DOHH2 (cell line): ENCODE results near the gene IRF9.

Experiments
- H3F3A ChIP-seq: fragments of 200-600 bp; sonication (generic), shearing (Covaris generic); 2 replicates; pipeline ENCODE4 v1.6.0; 2016; ENCODE audit warnings: antibody characterized with exemption, mild to moderate bottlenecking; ENCODE audit not compliant: control insufficient read depth, insufficient read depth
- H3K27ac ChIP-seq: fragments of 200-600 bp; sonication (generic); 2 replicates; pipeline ENCODE4 v1.5.1; 2014; ENCODE audit warnings: low read depth, mild to moderate bottlenecking, low read length, moderate library complexity
- H3K27me3 ChIP-seq: fragments of 200-600 bp; sonication (generic); 2 replicates; pipeline ENCODE4 v1.6.1; 2014; ENCODE audit warnings: mild to moderate bottlenecking, low read length, mixed read lengths; ENCODE audit not compliant: control insufficient read depth
- H3K36me3 ChIP-seq: fragments of 200-600 bp; sonication (generic); 2 replicates; pipeline ENCODE4 v1.6.1; 2014; ENCODE audit warnings: mild to moderate bottlenecking, low read length, moderate library complexity, mixed read lengths; ENCODE audit not compliant: control insufficient read depth
- H3K4me1 ChIP-seq: fragments of 200-600 bp; sonication (generic); 2 replicates; pipeline ENCODE4 v1.6.1; 2014; ENCODE audit warnings: mild to moderate bottlenecking, low read length, mixed read lengths; ENCODE audit not compliant: control insufficient read depth
- H3K4me2 ChIP-seq: fragments of 200-600 bp; sonication (generic); 2 replicates; pipeline ENCODE4 v1.6.0; 2014; ENCODE audit warnings: mild to moderate bottlenecking, low read length, moderate library complexity
- H3K4me3 ChIP-seq: fragments of 200-600 bp; sonication (generic); 2 replicates; pipeline ENCODE4 v1.5.1; 2014; ENCODE audit warnings: mild to moderate bottlenecking, low read length, mixed read lengths
- H3K79me2 ChIP-seq: fragments of 200-600 bp; sonication (generic); 2 replicates; pipeline ENCODE4 v1.6.1; 2014; ENCODE audit warnings: mild to moderate bottlenecking, low read length, mixed read lengths; ENCODE audit not compliant: control insufficient read depth
- H3K9me2 ChIP-seq: fragments of 200-600 bp; sonication (generic); replicated peaks from 2 replicates; pipeline ENCODE4 v1.6.1; 2014; ENCODE audit warnings: mild to moderate bottlenecking, low read length, mixed read lengths; ENCODE audit not compliant: control insufficient read depth
- H3K9me3 ChIP-seq: fragments of 200-600 bp; sonication (generic); 2 replicates; pipeline ENCODE4 v1.6.1; 2014; ENCODE audit warnings: antibody characterized with exemption, low read length, mixed read lengths; ENCODE audit not compliant: control insufficient read depth, insufficient read depth
- H4K20me1 ChIP-seq: fragments of 200-600 bp; sonication (generic); 2 replicates; pipeline ENCODE4 v1.6.0; 2014; ENCODE audit warnings: low read depth, mild to moderate bottlenecking, antibody characterized with exemption, low read length, moderate library complexity; ENCODE audit not compliant: control insufficient read depth, insufficient read depth
- CTCF ChIP-seq: fragments of 200-600 bp; sonication (generic); IDR thresholded peaks from one replicate; pipeline ENCODE4 v1.5.1; 2014; ENCODE audit warnings: antibody characterized with exemption, mild to moderate bottlenecking, low read depth, low read length; ENCODE audit not compliant: poor library complexity, severe bottlenecking
- EZH2phosphoT487 ChIP-seq: fragments of 200-600 bp; sonication (generic); IDR thresholded peaks from 2 replicates; pipeline ENCODE4 v1.6.1; 2017; ENCODE audit warnings: borderline replicate concordance, mild to moderate bottlenecking, antibody characterized with exemption, low read length, moderate library complexity, mixed read lengths

Gene IRF9

DNA sequence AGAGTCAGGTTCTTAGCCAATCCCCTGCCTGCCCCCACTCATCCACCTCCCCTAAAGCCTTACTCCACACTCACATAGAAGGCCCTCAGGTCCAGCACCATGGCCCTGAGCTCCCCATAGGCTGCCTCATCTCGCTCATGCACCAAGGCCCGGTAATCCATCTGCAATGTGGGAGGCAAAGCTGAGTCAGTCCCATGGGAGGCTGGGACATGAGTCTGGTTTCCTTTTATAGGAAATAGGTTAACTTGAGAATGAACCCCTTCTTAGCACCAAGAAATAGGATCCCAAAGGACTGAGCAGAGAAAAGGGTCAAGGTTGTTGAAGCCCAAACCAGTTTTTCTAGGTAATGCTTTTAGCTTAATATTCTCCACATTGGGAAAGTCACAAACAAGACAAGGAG lies 17.6 kb upstream of the IRF9 start:
- H3F3A ChIP-seq, result 0 out of 2 replicates have a peak, but pooled peaks cover 3% of the 10 kb centered on the region
- no peak overlapping the region for H3K4me3 ChIP-seq
- H3K9me3 ChIP-seq, result no peaks in the 10 kb centered on the region
- H3K4me2 ChIP-seq, result no peak overlapping the region
- no peaks in the 10 kb centered on the region for H3K9me2 ChIP-seq
- peaks cover 56% of the 10 kb centered on the region for H3K36me3 ChIP-seq
- H4K20me1 ChIP-seq, result peaks cover 3% of the 10 kb centered on the region; the same call in 1 of the 2 replicates
- no peaks in the 10 kb centered on the region for H3K27me3 ChIP-seq
- H3K27ac ChIP-seq, result no peak overlapping the region
- TF ChIP-seq CTCF (no peak), EZH2phosphoT487 (no peak)
- peaks cover 37% of the 10 kb centered on the region for H3K4me1 ChIP-seq
- H3K79me2 ChIP-seq, result peaks cover 54% of the 10 kb centered on the region

DNA sequence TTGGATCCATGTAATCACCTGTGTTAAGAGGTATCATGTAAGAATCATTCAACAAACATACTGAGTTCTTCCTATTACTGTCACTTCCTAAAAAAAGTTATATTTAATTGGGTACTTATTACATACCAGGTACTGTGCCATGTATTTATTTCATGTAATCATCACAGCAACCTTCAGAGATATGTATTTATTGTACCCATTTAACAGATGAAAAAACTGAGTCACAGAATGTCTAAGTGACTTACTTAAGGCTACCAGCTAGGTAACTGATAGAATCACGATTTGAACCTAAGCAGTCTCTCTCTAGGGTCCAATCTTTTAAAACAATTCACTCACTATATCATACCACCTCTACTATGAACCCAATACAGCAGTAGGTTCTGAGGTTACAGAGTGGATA lies 16.6 kb upstream of the IRF9 start:
- Histone ChIP-seq H3K36me3 (peaks cover 54% of the 10 kb centered on the region), H3K4me2 (no peak overlapping the region), H3K27me3 (no peaks in the 10 kb centered on the region), H3K9me2 (no peaks in the 10 kb centered on the region), H3K27ac (no peak overlapping the region), H3K79me2 (peaks cover 55% of the 10 kb centered on the region), H3F3A (0 out of 2 replicates have a peak, but pooled peaks cover 3% of the 10 kb centered on the region), H4K20me1 (peaks cover 3% of the 10 kb centered on the region; the same call in 1 of the 2 replicates), H3K4me1 (peaks cover 34% of the 10 kb centered on the region), H3K4me3 (no peak overlapping the region), H3K9me3 (no peaks in the 10 kb centered on the region)
- TF ChIP-seq EZH2phosphoT487 (no peak), CTCF (no peak)

GRCh38 chr14:24145219-24145618 lies 15.8 kb upstream of the IRF9 start:
- Histone ChIP-seq H3K27ac (no peak overlapping the region), H3K36me3 (peaks cover 58% of the 10 kb centered on the region), H3K27me3 (no peaks in the 10 kb centered on the region), H3K4me3 (peak overlapping the region; percentile 82), H3K4me2 (peak overlapping the region; percentile 99), H3K79me2 (peaks cover 49% of the 10 kb centered on the region), H3K9me3 (no peaks in the 10 kb centered on the region), H3F3A (0 out of 2 replicates have a peak, but pooled peaks cover 3% of the 10 kb centered on the region), H3K4me1 (peaks cover 30% of the 10 kb centered on the region), H3K9me2 (no peaks in the 10 kb centered on the region), H4K20me1 (peaks cover 3% of the 10 kb centered on the region; the same call in 1 of the 2 replicates)
- TF ChIP-seq EZH2phosphoT487 (no peak), CTCF (no peak)
